Neural cell (in vitro differentiated cells): ENCODE data around the gene PLCD1. TPM values are rescaled to one million over a fixed set of nuclear protein-coding genes. Genes with fewer than 3 reads are reported as not detected.

Source experiments
- H2AFZ ChIP-seq: fragments of 200-600, 300-800 bp; sonication (generic), shearing (Covaris generic); 2 replicates; pipeline ENCODE4 v1.6.0; 2014; ENCODE audit warnings: low read depth, mild to moderate bottlenecking, antibody characterized with exemption, low read length, moderate library complexity
- H3F3A ChIP-seq: fragments of 200-600 bp; shearing (Covaris generic); 2 replicates; pipeline ENCODE4 v1.6.1; 2016; ENCODE audit warnings: mild to moderate bottlenecking, moderate library complexity, mixed read lengths, antibody characterized with exemption, low read length; ENCODE audit not compliant: insufficient read depth, poor library complexity, severe bottlenecking
- H3K27ac ChIP-seq: fragments of 200-600, 300-800 bp; sonication (generic), shearing (Covaris generic); 2 replicates; pipeline ENCODE4 v1.5.1; 2014; ENCODE audit warnings: mild to moderate bottlenecking, low read length, moderate library complexity
- H3K27me3 ChIP-seq: fragments of 300-800, 200-600 bp; sonication (generic), shearing (Covaris generic); 2 replicates; pipeline ENCODE4 v1.6.0; 2014; ENCODE audit warnings: mild to moderate bottlenecking, low read depth, low read length, moderate library complexity; ENCODE audit not compliant: insufficient read depth
- H3K36me3 ChIP-seq: fragments of 300-800, 200-600 bp; sonication (generic), shearing (Covaris generic); 2 replicates; pipeline ENCODE4 v1.5.1; 2014; ENCODE audit warnings: mild to moderate bottlenecking, antibody characterized with exemption, low read length, moderate library complexity; ENCODE audit not compliant: insufficient read depth
- H3K4me2 ChIP-seq: fragments of 300-800, 200-600 bp; sonication (generic), shearing (Covaris generic); 2 replicates; pipeline ENCODE4 v1.6.0; 2014; ENCODE audit warnings: mild to moderate bottlenecking, low read length
- H3K4me3 ChIP-seq: fragments of 300-800, 200-600 bp; sonication (generic), shearing (Covaris generic); 2 replicates; pipeline ENCODE4 v1.5.1; 2014; ENCODE audit warnings: mild to moderate bottlenecking, low read length, moderate library complexity
- H3K79me2 ChIP-seq: fragments of 200-600 bp; shearing (Covaris generic); replicated peaks from 2 replicates; pipeline ENCODE4 v1.6.0; 2014; ENCODE audit warnings: mild to moderate bottlenecking, low read length, moderate library complexity; ENCODE audit not compliant: insufficient read depth
- H3K9ac ChIP-seq: fragments of 300-800, 200-600 bp; sonication (generic), shearing (Covaris generic); 2 replicates; pipeline ENCODE4 v1.6.1; 2016; ENCODE audit warnings: mild to moderate bottlenecking, low read length, mixed read lengths
- H3K9me2 ChIP-seq: fragments of 200-600 bp; shearing (Covaris generic); 2 replicates; pipeline ENCODE4 v1.6.1; 2016; ENCODE audit warnings: mild to moderate bottlenecking, low read length, mixed read lengths; ENCODE audit not compliant: insufficient read depth
- H3K9me3 ChIP-seq: fragments of 200-600, 300-800 bp; sonication (generic), shearing (Covaris generic); 2 replicates; pipeline ENCODE4 v1.6.1; 2016; ENCODE audit warnings: mild to moderate bottlenecking, mixed run types, low read length, moderate library complexity, mixed read lengths
- H4K20me1 ChIP-seq: fragments of 200-600 bp; shearing (Covaris generic); 2 replicates; pipeline ENCODE4 v1.6.1; 2016; ENCODE audit warnings: mild to moderate bottlenecking, mixed run types; ENCODE audit not compliant: insufficient read depth
- EP300 ChIP-seq: fragments of 450-650 bp; conservative IDR thresholded peaks from 2 replicates; pipeline ENCODE4 v1.6.1; 2014; ENCODE audit warnings: antibody characterized with exemption, mild to moderate bottlenecking, moderate library complexity; ENCODE audit not compliant: poor library complexity, severe bottlenecking
- EZH2 ChIP-seq: fragments of 200-600, 300-800 bp; shearing (Covaris generic), sonication (generic); IDR thresholded peaks from 2 replicates; pipeline ENCODE4 v1.6.1; 2014; ENCODE audit warnings: antibody characterized with exemption, low read length, borderline replicate concordance, mild to moderate bottlenecking; ENCODE audit not compliant: insufficient read depth, poor library complexity, severe bottlenecking
- MXI1 ChIP-seq: fragments of 450-650 bp; conservative IDR thresholded peaks from 2 replicates; pipeline ENCODE4 v1.6.1; 2014; ENCODE audit warnings: antibody characterized with exemption, mild to moderate bottlenecking; ENCODE audit not compliant: poor library complexity, severe bottlenecking
- POLR2AphosphoS5 ChIP-seq: IDR thresholded peaks from 2 replicates; pipeline ENCODE4 v1.6.1; 2012
- RAD21 ChIP-seq: fragments of 450-650 bp; conservative IDR thresholded peaks from 2 replicates; pipeline ENCODE4 v1.6.1; 2014; ENCODE audit warnings: antibody characterized with exemption, mild to moderate bottlenecking, moderate library complexity
- REST ChIP-seq: IDR thresholded peaks from 2 replicates; pipeline ENCODE4 v1.6.1; 2012; ENCODE audit warnings: borderline replicate concordance
- SMC3 ChIP-seq: fragments of 450-650 bp; conservative IDR thresholded peaks from 2 replicates; pipeline ENCODE4 v1.6.1; 2014; ENCODE audit warnings: antibody characterized with exemption, mild to moderate bottlenecking, moderate library complexity; ENCODE audit not compliant: poor library complexity
- TAF1 ChIP-seq: IDR thresholded peaks from 2 replicates; pipeline ENCODE4 v1.6.1; 2012; ENCODE audit warnings: low read depth
- polyA plus RNA-seq: library from polyadenylated mRNA; depleted of rRNA; stranded (reverse); fragments of >200 nt; gene quantifications from 2 replicates; pipeline ENCODE4 v1.2.3, GENCODE V29; 2014
- TF ChIP-seq, protein P1 (sequence below): fragments of 450-650 bp; IDR thresholded peaks from 2 replicates; pipeline ENCODE4 v1.5.1; 2014; ENCODE audit warnings: antibody characterized with exemption, mild to moderate bottlenecking, moderate library complexity; ENCODE audit not compliant: poor library complexity, severe bottlenecking

Gene PLCD1
- polyA plus RNA-seq, 1 donor from 2014 or later, result 4.6 TPM

GRCh38 chr3:37971467-37971866 lies 58.0 kb downstream of the PLCD1 start:
- Histone ChIP-seq H3K27ac (no peak overlapping the region), H3K4me3 (no peak overlapping the region), H4K20me1 (no peaks in the 10 kb centered on the region), H3K9me2 (no peaks in the 10 kb centered on the region), H3K4me2 (no peak overlapping the region), H3K9me3 (no peaks in the 10 kb centered on the region), H3F3A (no peaks in the 10 kb centered on the region), H3K79me2 (no peaks in the 10 kb centered on the region), H3K27me3 (no peaks in the 10 kb centered on the region), H3K36me3 (peaks cover 8% of the 10 kb centered on the region), H2AFZ (no peak overlapping the region), H3K9ac (no peak overlapping the region)
- TF ChIP-seq EP300 (no peak), MXI1 (no peak), RAD21 (no peak), SMC3 (no peak), REST (no peak), EZH2 (no peak), POLR2AphosphoS5 (no peak), TAF1 (no peak)
- TF ChIP-seq, protein P1, sequence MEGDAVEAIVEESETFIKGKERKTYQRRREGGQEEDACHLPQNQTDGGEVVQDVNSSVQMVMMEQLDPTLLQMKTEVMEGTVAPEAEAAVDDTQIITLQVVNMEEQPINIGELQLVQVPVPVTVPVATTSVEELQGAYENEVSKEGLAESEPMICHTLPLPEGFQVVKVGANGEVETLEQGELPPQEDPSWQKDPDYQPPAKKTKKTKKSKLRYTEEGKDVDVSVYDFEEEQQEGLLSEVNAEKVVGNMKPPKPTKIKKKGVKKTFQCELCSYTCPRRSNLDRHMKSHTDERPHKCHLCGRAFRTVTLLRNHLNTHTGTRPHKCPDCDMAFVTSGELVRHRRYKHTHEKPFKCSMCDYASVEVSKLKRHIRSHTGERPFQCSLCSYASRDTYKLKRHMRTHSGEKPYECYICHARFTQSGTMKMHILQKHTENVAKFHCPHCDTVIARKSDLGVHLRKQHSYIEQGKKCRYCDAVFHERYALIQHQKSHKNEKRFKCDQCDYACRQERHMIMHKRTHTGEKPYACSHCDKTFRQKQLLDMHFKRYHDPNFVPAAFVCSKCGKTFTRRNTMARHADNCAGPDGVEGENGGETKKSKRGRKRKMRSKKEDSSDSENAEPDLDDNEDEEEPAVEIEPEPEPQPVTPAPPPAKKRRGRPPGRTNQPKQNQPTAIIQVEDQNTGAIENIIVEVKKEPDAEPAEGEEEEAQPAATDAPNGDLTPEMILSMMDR, result no peak

GRCh38 chr3:37970802-37971201 lies 58.6 kb downstream of the PLCD1 start:
- H3F3A ChIP-seq, result no peaks in the 10 kb centered on the region
- H3K79me2 ChIP-seq, result no peaks in the 10 kb centered on the region
- no peaks in the 10 kb centered on the region for H3K9me2 ChIP-seq
- TF ChIP-seq RAD21 (no peak), REST (no peak), SMC3 (no peak), EP300 (no peak), POLR2AphosphoS5 (no peak), EZH2 (no peak), MXI1 (no peak)
- TF ChIP-seq, protein P1, result no peak
- H3K36me3 ChIP-seq, result peaks cover 8% of the 10 kb centered on the region
- no peaks in the 10 kb centered on the region for H3K27me3 ChIP-seq
- H3K9ac ChIP-seq, result no peak overlapping the region
- no peaks in the 10 kb centered on the region for H3K9me3 ChIP-seq
- no peaks in the 10 kb centered on the region for H4K20me1 ChIP-seq
- H2AFZ ChIP-seq, result no peak overlapping the region
- no peak overlapping the region for H3K4me2 ChIP-seq
- H3K4me3 ChIP-seq, result no peak overlapping the region
- H3K27ac ChIP-seq, result no peak overlapping the region
